ENCODE measurements around the gene RPL4.

Gene RPL4

DNA sequence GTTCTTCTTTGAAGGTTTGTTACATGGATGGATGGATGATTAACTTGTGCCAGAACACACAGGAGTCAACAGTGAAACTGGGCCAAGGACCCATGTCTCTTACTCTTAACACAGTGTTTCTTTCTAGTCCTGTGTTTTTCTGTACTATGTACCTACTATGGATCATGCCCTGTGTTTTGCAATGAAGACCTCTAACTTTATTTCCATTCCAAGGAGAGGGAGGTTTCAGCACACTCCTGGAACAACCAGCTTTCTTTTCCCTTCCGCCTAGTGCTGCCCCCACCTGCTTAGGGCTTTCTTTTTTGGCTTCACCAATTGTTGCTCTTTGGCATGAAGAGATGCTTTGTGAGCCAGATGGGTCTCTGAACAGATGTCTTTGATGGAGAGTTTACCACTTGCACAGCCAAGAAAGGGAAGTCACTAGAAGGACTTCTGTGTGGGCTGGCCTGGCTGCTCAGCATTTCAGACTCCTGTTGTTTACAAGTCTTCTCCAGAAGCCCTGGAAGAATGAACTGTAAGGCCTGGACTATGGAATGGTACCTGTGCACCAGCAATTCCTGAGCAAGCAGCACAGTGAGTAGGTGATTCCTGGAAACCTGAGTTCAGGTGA, 51.6 kb downstream of the RPL4 start:
- DNase-seq: no peak

DNA sequence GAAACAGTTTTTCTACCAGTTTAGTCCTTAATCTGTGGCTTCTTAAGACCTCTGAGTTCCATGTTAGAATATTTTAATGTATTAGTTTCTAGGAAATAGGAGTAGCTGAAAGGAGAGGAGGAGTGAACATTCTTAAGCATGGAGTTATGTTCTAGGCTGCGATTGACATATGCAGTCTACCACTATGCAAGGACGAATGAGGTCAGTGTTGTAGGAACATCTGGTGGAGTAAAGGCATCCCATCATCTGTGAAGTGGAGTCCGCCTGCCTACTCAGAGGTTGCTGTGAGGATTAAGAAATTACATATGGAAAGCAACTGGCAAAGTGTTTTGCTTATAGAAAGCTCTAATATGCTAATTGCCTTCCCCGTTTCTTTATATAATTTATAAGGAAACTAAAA, 52.2 kb downstream of the RPL4 start:
- no peak for DNase-seq
